Keratinocyte (primary cell): ENCODE data around the gene SDK2. TPM values are rescaled to one million over a fixed set of nuclear protein-coding genes. Genes with fewer than 3 reads are reported as not detected.
A peak's percentile ranks its signal among the peaks of the same experiment; 100 is the strongest.

Source experiments
- DNase-seq: peaks from one replicate; pipeline ENCODE4 v3.0.0-alpha.2; 2011; ENCODE audit warnings: low read depth, missing footprints, low spot score
- FAIRE-seq: peaks from 2 replicates; lab custom pipeline; 2011; peaks lifted over from hg19 to GRCh38; lab: Jason Lieb, UNC
- H2AFZ ChIP-seq: 2 replicates; pipeline ENCODE4 v1.6.0; 2012; ENCODE audit warnings: low read length, control low read depth, inconsistent platforms; ENCODE audit not compliant: control insufficient read depth
- H3K27ac ChIP-seq: 2 replicates; pipeline ENCODE4 v1.5.1; 2011; ENCODE audit warnings: low read length; ENCODE audit not compliant: control insufficient read depth, insufficient read depth
- H3K27me3 ChIP-seq: 3 replicates; pipeline ENCODE4 v1.6.0; 2011; ENCODE audit warnings: low read length; ENCODE audit not compliant: control insufficient read depth, insufficient read depth; ENCODE audit errors: extremely low read depth
- H3K36me3 ChIP-seq, 2 experiments: 2 replicates in 1 of 2; 3 replicates in 1 of 2; pipeline ENCODE4 v1.5.1; 2011; ENCODE audit warnings: low read length in 2 of 2, mild to moderate bottlenecking in 1 of 2; ENCODE audit not compliant: control insufficient read depth in 2 of 2, insufficient read depth in 2 of 2; ENCODE audit errors: extremely low read depth in 1 of 2
- H3K4me1 ChIP-seq: 3 replicates; pipeline ENCODE4 v1.5.1; 2011; ENCODE audit warnings: low read length; ENCODE audit not compliant: control insufficient read depth, insufficient read depth; ENCODE audit errors: extremely low read depth
- H3K4me2 ChIP-seq: 3 replicates; pipeline ENCODE4 v1.6.0; 2011; ENCODE audit warnings: low read depth, low read length; ENCODE audit not compliant: control insufficient read depth, insufficient read depth; ENCODE audit errors: extremely low read depth
- H3K4me3 ChIP-seq, 3 experiments: fragments of 200-600 bp in 1 of 3; sonication (generic) in 1 of 3; 2 replicates in 2 of 3; 3 replicates in 1 of 3; pipeline ENCODE4 v1.5.1; 2011 to 2016; ENCODE audit warnings: low read length in 3 of 3, mild to moderate bottlenecking in 3 of 3, control low read depth in 2 of 3, inconsistent platforms in 1 of 3, low read depth in 1 of 3, mixed read lengths in 1 of 3, mixed run types in 1 of 3, moderate library complexity in 1 of 3; ENCODE audit not compliant: control insufficient read depth in 2 of 3, insufficient read depth in 2 of 3; ENCODE audit errors: extremely low read depth in 1 of 3
- H3K79me2 ChIP-seq: 2 replicates; pipeline ENCODE4 v1.6.0; 2012; ENCODE audit warnings: low read length; ENCODE audit not compliant: control insufficient read depth, insufficient read depth
- H3K9ac ChIP-seq: 3 replicates; pipeline ENCODE4 v1.6.0; 2011; ENCODE audit warnings: low read length; ENCODE audit not compliant: control insufficient read depth, insufficient read depth; ENCODE audit errors: extremely low read depth
- H3K9me1 ChIP-seq: 3 replicates; pipeline ENCODE4 v1.6.0; 2011; ENCODE audit warnings: low read length; ENCODE audit not compliant: control insufficient read depth, insufficient read depth; ENCODE audit errors: extremely low read depth
- H3K9me3 ChIP-seq: 2 replicates; pipeline ENCODE4 v1.5.1; 2012; ENCODE audit warnings: low read depth, low read length; ENCODE audit not compliant: control insufficient read depth
- H4K20me1 ChIP-seq: 3 replicates; pipeline ENCODE4 v1.6.0; 2011; ENCODE audit warnings: low read length; ENCODE audit not compliant: control insufficient read depth, insufficient read depth; ENCODE audit errors: extremely low read depth
- EZH2 ChIP-seq: IDR thresholded peaks from one replicate; pipeline ENCODE4 v1.6.1; 2012; ENCODE audit warnings: inconsistent platforms, mild to moderate bottlenecking, low read length, moderate library complexity
- dilution Hi-C: fragments of 300-500 bp; cut with MboI; formaldehyde crosslinking; loops from one replicate; pipeline ENCODE4 v1.7.0; 2020; ENCODE audit warnings: low sequenced_read_pairs; ENCODE audit not compliant: extremely low pct_ligation_motif_present
- polyA minus RNA-seq, 3 experiments: library from RNA; depleted of rRNA, polyadenylated mRNA; stranded (reverse); fragments of >200 nt; gene quantifications; 1 replicate in 1 of 3; 2 replicates in 1 of 3; 3 replicates in 1 of 3; pipeline ENCODE4 v1.2.3, GENCODE V29; 2011
- polyA plus RNA-seq, 5 experiments: library from polyadenylated mRNA; depleted of rRNA in 3 of 5; stranded (reverse) in 3 of 5; stranded (forward) in 1 of 5; unstranded in 1 of 5; fragments of >200 nt; gene quantifications; 1 replicate in 1 of 5; 2 replicates in 3 of 5; 3 replicates in 1 of 5; pipeline versions ENCODE4 v1.2.1 to v1.2.3, GENCODE V29; 2011 to 2012; ENCODE audit warnings: missing spikeins in 2 of 5, low read depth in 1 of 5, low replicate concordance in 1 of 5
- TF ChIP-seq, protein P1 (sequence below), 3 experiments: IDR thresholded peaks in 1 of 3; conservative IDR thresholded peaks in 1 of 3; optimal IDR thresholded peaks in 1 of 3; 2 replicates in 2 of 3; 3 replicates in 1 of 3; pipeline versions ENCODE3 to v1.5.1; 2011; ENCODE audit warnings: low read length in 3 of 3, mild to moderate bottlenecking in 3 of 3, moderate library complexity in 2 of 3, control low read depth in 1 of 3, inconsistent platforms in 1 of 3; ENCODE audit not compliant: insufficient read depth in 2 of 3; ENCODE audit errors: extremely low read depth in 1 of 3

SDK2 gene, protein sequence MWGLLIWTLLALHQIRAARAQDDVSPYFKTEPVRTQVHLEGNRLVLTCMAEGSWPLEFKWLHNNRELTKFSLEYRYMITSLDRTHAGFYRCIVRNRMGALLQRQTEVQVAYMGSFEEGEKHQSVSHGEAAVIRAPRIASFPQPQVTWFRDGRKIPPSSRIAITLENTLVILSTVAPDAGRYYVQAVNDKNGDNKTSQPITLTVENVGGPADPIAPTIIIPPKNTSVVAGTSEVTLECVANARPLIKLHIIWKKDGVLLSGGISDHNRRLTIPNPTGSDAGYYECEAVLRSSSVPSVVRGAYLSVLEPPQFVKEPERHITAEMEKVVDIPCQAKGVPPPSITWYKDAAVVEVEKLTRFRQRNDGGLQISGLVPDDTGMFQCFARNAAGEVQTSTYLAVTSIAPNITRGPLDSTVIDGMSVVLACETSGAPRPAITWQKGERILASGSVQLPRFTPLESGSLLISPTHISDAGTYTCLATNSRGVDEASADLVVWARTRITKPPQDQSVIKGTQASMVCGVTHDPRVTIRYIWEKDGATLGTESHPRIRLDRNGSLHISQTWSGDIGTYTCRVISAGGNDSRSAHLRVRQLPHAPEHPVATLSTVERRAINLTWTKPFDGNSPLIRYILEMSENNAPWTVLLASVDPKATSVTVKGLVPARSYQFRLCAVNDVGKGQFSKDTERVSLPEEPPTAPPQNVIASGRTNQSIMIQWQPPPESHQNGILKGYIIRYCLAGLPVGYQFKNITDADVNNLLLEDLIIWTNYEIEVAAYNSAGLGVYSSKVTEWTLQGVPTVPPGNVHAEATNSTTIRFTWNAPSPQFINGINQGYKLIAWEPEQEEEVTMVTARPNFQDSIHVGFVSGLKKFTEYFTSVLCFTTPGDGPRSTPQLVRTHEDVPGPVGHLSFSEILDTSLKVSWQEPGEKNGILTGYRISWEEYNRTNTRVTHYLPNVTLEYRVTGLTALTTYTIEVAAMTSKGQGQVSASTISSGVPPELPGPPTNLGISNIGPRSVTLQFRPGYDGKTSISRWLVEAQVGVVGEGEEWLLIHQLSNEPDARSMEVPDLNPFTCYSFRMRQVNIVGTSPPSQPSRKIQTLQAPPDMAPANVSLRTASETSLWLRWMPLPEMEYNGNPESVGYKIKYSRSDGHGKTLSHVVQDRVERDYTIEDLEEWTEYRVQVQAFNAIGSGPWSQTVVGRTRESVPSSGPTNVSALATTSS (N-terminal part only)
- polyA plus RNA-seq = 1.8 to 4.5 TPM (median 2.8 TPM) in 3 replicates
- polyA plus RNA-seq (2011; ENCODE audit: low read depth) = 3.7 TPM
- polyA plus RNA-seq (2011; cell fraction: cytosol; rRNA removed) = 1.5 and 3.2 TPM in 2 replicates
- polyA plus RNA-seq (2011; cell fraction: nucleus; rRNA removed) = 19.9 and 28.4 TPM in 2 replicates
- 7.8 and 12.4 TPM in 2 replicates for polyA plus RNA-seq (2012; ENCODE audit: low replicate concordance)
- 7.4 to 36.6 TPM (median 10.1 TPM) in 3 replicates for polyA minus RNA-seq
- polyA minus RNA-seq (2011; cell fraction: cytosol; rRNA and poly(A)+ RNA removed) = 14.6 TPM
- 54.6 and 59.8 TPM in 2 replicates for polyA minus RNA-seq (2011; cell fraction: nucleus; rRNA and poly(A)+ RNA removed)

DNA sequence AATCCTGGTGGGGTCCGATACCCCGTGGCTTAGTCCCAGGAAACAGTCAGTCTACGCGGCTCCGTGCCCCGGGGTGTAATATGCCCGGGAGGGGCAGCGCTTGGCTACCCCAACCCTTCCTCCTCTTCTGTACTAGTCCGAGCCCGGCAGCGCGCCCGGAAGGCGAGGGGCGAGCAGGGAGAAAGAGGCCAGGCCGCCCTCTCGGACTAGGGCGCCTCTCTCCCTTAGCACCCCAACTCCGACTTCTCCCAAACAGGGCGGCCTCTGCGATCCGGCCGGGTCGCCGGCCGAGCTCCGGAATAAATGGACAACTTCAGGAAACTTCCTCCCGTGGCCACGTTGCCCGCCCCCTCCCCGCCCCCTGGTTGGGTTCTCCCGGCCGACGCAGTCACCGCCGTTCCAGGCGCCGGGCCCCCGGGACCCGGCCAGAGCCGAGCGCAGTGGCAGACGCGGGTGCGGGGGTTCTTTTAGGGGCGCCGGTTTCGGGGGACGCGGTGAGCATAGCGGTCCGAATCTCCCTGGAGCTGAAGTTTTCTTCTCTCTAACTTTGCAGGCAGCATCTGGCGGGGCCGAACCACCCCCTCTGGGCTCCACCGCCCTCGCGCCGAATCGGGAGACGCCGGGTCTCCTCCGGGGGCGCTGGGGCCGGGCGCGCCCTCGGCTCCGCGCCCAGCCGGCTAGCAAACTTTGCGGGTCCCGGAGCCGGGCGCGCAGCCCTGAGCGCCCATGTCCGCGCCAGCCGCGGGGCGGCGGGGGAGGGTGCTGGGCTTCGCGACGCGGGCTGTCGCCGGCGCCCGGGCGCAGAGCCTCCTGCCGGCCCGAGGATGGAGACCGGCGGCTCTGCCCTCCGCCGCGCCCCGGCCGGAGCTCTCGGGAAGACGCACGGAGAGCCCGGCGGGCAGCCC, at the start of gene SDK2:
TSS of gene SDK2 (minus strand) at position 301 of the 905 bp plus-strand sequence. CDS start 357 bp downstream, outside the sequence.
- Histone ChIP-seq H3K79me2 (peaks cover 34% of the 10 kb centered on the region), H3K27ac (no peak within 1 kb of the TSS), H4K20me1 (peaks cover 12% of the 10 kb centered on the region), H2AFZ (peak within 1 kb of the TSS; percentile 59), H3K27me3 (peaks cover 26% of the 10 kb centered on the region), H3K36me3 (no peaks in the 10 kb centered on the region), H3K4me3 (peak within 1 kb of the TSS; percentile 71 to 89 (median 85)), H3K9me1 (no peaks in the 10 kb centered on the region), H3K4me1 (peaks cover 12% of the 10 kb centered on the region), H3K9ac (peak within 1 kb of the TSS; percentile 65), H3K4me2 (peak within 1 kb of the TSS; percentile 85), H3K9me3 (no peaks in the 10 kb centered on the region)
- DNase-seq (no peak), FAIRE-seq (no peak)
- dilution Hi-C loops = no loop called here
- TF ChIP-seq, protein P1, sequence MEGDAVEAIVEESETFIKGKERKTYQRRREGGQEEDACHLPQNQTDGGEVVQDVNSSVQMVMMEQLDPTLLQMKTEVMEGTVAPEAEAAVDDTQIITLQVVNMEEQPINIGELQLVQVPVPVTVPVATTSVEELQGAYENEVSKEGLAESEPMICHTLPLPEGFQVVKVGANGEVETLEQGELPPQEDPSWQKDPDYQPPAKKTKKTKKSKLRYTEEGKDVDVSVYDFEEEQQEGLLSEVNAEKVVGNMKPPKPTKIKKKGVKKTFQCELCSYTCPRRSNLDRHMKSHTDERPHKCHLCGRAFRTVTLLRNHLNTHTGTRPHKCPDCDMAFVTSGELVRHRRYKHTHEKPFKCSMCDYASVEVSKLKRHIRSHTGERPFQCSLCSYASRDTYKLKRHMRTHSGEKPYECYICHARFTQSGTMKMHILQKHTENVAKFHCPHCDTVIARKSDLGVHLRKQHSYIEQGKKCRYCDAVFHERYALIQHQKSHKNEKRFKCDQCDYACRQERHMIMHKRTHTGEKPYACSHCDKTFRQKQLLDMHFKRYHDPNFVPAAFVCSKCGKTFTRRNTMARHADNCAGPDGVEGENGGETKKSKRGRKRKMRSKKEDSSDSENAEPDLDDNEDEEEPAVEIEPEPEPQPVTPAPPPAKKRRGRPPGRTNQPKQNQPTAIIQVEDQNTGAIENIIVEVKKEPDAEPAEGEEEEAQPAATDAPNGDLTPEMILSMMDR (optimal IDR thresholded peaks at IDR 0.05 in 1 of 3, IDR thresholded peaks at IDR 0.05 in 1 of 3, conservative IDR thresholded peaks at IDR 0.05 in 1 of 3; ENCODE audit: extremely low read depth in 1 of 3, insufficient read depth in 2 of 3, low read length in 3 of 3) = no peak
- TF ChIP-seq EZH2 = no peak
